HL-60 (cell line): ENCODE measurements around the gene TSR2.

Experiments used
- GABPA ChIP-seq: IDR thresholded peaks from 2 replicates; pipeline ENCODE4 v1.6.1; 2012; ENCODE audit warnings: low read depth
- POLR2AphosphoS5 ChIP-seq: IDR thresholded peaks from 2 replicates; pipeline ENCODE4 v1.6.1; 2012; ENCODE audit warnings: low read depth
- REST ChIP-seq: IDR thresholded peaks from 2 replicates; pipeline ENCODE4 v1.6.1; 2012; ENCODE audit warnings: low read depth; ENCODE audit not compliant: insufficient replicate concordance
- SPI1 ChIP-seq: IDR thresholded peaks from 2 replicates; pipeline ENCODE4 v1.6.1; 2012; ENCODE audit warnings: low read depth, mild to moderate bottlenecking, borderline replicate concordance
- TF ChIP-seq, protein P1 (sequence below): IDR thresholded peaks from one replicate; pipeline ENCODE4 v1.5.1; 2011; ENCODE audit warnings: low read length, control low read depth, inconsistent platforms; ENCODE audit not compliant: insufficient read depth

DNA sequence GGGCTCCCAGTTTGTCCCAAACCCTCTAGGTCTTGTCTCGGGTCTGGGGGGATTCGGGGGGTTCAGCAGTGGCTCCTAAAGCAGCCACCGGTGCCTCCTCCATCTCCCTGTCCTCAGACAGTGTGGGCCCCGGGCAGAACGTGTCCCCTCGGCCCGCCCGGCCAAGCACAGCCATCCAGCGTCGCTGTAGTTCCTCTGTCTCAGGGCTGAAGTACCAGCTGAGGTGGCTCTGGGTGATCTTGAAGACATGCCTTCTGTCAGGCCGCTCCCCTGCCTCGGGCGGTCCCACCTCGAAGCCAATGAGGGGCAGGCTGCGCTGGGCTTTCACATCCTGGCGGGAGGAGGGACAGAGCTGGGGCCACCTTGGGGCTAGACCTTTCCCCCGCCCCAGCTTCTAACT is 5.9 kb downstream of the TSR2 start:
- TF ChIP-seq, protein P1, sequence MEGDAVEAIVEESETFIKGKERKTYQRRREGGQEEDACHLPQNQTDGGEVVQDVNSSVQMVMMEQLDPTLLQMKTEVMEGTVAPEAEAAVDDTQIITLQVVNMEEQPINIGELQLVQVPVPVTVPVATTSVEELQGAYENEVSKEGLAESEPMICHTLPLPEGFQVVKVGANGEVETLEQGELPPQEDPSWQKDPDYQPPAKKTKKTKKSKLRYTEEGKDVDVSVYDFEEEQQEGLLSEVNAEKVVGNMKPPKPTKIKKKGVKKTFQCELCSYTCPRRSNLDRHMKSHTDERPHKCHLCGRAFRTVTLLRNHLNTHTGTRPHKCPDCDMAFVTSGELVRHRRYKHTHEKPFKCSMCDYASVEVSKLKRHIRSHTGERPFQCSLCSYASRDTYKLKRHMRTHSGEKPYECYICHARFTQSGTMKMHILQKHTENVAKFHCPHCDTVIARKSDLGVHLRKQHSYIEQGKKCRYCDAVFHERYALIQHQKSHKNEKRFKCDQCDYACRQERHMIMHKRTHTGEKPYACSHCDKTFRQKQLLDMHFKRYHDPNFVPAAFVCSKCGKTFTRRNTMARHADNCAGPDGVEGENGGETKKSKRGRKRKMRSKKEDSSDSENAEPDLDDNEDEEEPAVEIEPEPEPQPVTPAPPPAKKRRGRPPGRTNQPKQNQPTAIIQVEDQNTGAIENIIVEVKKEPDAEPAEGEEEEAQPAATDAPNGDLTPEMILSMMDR = no peak
- TF ChIP-seq GABPA (no peak), POLR2AphosphoS5 (no peak), REST (no peak), SPI1 (no peak)
